Ishikawa (cell line): ENCODE data around the gene AIF1.

ENCODE experiments used
- CEBPB ChIP-seq: IDR thresholded peaks from 2 replicates; pipeline ENCODE4 v1.6.1; 2012
- CREB1 ChIP-seq: IDR thresholded peaks from 2 replicates; pipeline ENCODE4 v1.6.1; 2012; ENCODE audit warnings: low read depth
- EGR1 ChIP-seq: IDR thresholded peaks from 2 replicates; pipeline ENCODE4 v1.6.1; 2012
- EP300 ChIP-seq: IDR thresholded peaks from 2 replicates; pipeline ENCODE4 v1.6.1; 2012; ENCODE audit warnings: borderline replicate concordance
- FOXM1 ChIP-seq: IDR thresholded peaks from 2 replicates; pipeline ENCODE4 v1.6.1; 2012; ENCODE audit warnings: low read depth, borderline replicate concordance
- MAX ChIP-seq: IDR thresholded peaks from 2 replicates; pipeline ENCODE4 v1.6.1; 2012
- NFIC ChIP-seq: IDR thresholded peaks from 2 replicates; pipeline ENCODE4 v1.6.1; 2012
- RAD21 ChIP-seq: IDR thresholded peaks from 2 replicates; pipeline ENCODE4 v1.6.1; 2012; ENCODE audit warnings: low read depth
- REST ChIP-seq: IDR thresholded peaks from 2 replicates; pipeline ENCODE4 v1.6.1; 2012; ENCODE audit warnings: low read depth, mild to moderate bottlenecking
- TAF1 ChIP-seq: IDR thresholded peaks from 2 replicates; pipeline ENCODE4 v1.6.1; 2012; ENCODE audit warnings: low read depth, mild to moderate bottlenecking
- TCF12 ChIP-seq: IDR thresholded peaks from 2 replicates; pipeline ENCODE4 v1.6.1; 2012; ENCODE audit warnings: low read depth
- TEAD4 ChIP-seq: IDR thresholded peaks from 2 replicates; pipeline ENCODE4 v1.6.1; 2012
- USF1 ChIP-seq: IDR thresholded peaks from 2 replicates; pipeline ENCODE4 v1.6.1; 2012
- YY1 ChIP-seq: IDR thresholded peaks from 2 replicates; pipeline ENCODE4 v1.6.1; 2012; ENCODE audit warnings: low read depth
- ZBTB7A ChIP-seq: IDR thresholded peaks from 2 replicates; pipeline ENCODE4 v1.6.1; 2012; ENCODE audit warnings: low read depth

AIF1 gene

GRCh38 chr6:31572041-31572911 lies 42.8 kb upstream of the AIF1 start, which contains the start of gene LTA:
TSS of gene LTA (plus strand) at chr6:31572289. CDS start at chr6:31572743, 454 bp downstream.
- no peak for TF ChIP-seq EP300
- no peak for TF ChIP-seq FOXM1
- no peak for TF ChIP-seq TEAD4
- TF ChIP-seq REST = no peak
- TF ChIP-seq YY1 = no peak
- no peak for TF ChIP-seq CREB1
- TF ChIP-seq EGR1 = no peak
- no peak for TF ChIP-seq USF1
- no peak for TF ChIP-seq RAD21
- TF ChIP-seq NFIC = no peak
- TF ChIP-seq TAF1 = no peak

GRCh38 chr6:31573239-31574105 lies 41.6 kb upstream of the AIF1 start:
- no peak for TF ChIP-seq ZBTB7A
- no peak for TF ChIP-seq EP300
- no peak for TF ChIP-seq REST
- no peak for TF ChIP-seq TEAD4
- no peak for TF ChIP-seq USF1
- no peak for TF ChIP-seq TCF12
- TF ChIP-seq TAF1 = no peak
- no peak for TF ChIP-seq NFIC
- TF ChIP-seq EGR1 = no peak
- no peak for TF ChIP-seq YY1
- TF ChIP-seq RAD21 = no peak
- TF ChIP-seq MAX = no peak
- TF ChIP-seq FOXM1 = no peak

- TF ChIP-seq YY1 = no peak
- TF ChIP-seq EP300 = no peak
- TF ChIP-seq TAF1 = no peak
- TF ChIP-seq CEBPB = no peak
- TF ChIP-seq REST = no peak
- TF ChIP-seq TEAD4 = no peak
- no peak for TF ChIP-seq FOXM1
- TF ChIP-seq MAX = no peak
- no peak for TF ChIP-seq USF1
- TF ChIP-seq RAD21 = no peak
- TF ChIP-seq NFIC = no peak
Measured at GRCh38 chr6:31574106-31575061, 40.6 kb upstream of the AIF1 start.
